Brain microvascular endothelial cell (primary cell): Measurements from ENCODE around the gene TCERG1L.
"Not testable (repeated sequence)": the region's sequence is repeated elsewhere in the genome, so short reads cannot be mapped to it uniquely, and the experiment has no call there.

Source experiments
- DNase-seq: peaks from one replicate; pipeline ENCODE4 v3.0.0-alpha.2; 2020
- H3K27ac ChIP-seq: fragments of 250-450 bp; sonication (Bioruptor Pico); 2 replicates; pipeline ENCODE4 v1.5.1; 2020; ENCODE audit warnings: mild to moderate bottlenecking, moderate library complexity
- H3K27me3 ChIP-seq: fragments of 250-450 bp; sonication (Bioruptor Pico); replicated peaks from 2 replicates; pipeline ENCODE4 v1.5.1; 2020; ENCODE audit warnings: mild to moderate bottlenecking
- H3K36me3 ChIP-seq: fragments of 250-450 bp; sonication (Bioruptor Pico); replicated peaks from 2 replicates; pipeline ENCODE4 v1.5.1; 2020; ENCODE audit warnings: mild to moderate bottlenecking
- H3K4me3 ChIP-seq: 2 replicates; pipeline ENCODE4 v1.5.1; 2011; ENCODE audit warnings: low read depth, mild to moderate bottlenecking, control low read depth, low read length, moderate library complexity
- CTCF ChIP-seq: IDR thresholded peaks from 2 replicates; pipeline ENCODE4 v1.5.1; 2011; ENCODE audit warnings: low read depth, mild to moderate bottlenecking, moderate library complexity, low read length, control low read depth, inconsistent platforms; ENCODE audit errors: missing control alignments
- in situ Hi-C: cut with HindIII; loops from 2 replicates; pipeline ENCODE4 v1.10.0; 2017; ENCODE audit warnings: low sequenced_read_pairs, low pct_ligation_motif_present

The TCERG1L gene

GRCh38 chr10:131158695-131159094, 152.8 kb downstream of the TCERG1L start:
- H3K27me3 ChIP-seq: no peaks in the 10 kb centered on the region
- H3K4me3 ChIP-seq: no peak overlapping the region
- no peak for DNase-seq
- no peaks in the 10 kb centered on the region for H3K36me3 ChIP-seq
- TF ChIP-seq CTCF: no peak
- H3K27ac ChIP-seq: no peak overlapping the region
- in situ Hi-C loops: no loop called here

GRCh38 chr10:131157899-131158298, 153.6 kb downstream of the TCERG1L start:
- Histone ChIP-seq H3K27ac (no peak overlapping the region), H3K36me3 (no peaks in the 10 kb centered on the region), H3K4me3 (no peak overlapping the region), H3K27me3 (no peaks in the 10 kb centered on the region)
- DNase-seq: no peak
- no peak for TF ChIP-seq CTCF
- in situ Hi-C loops: no loop called here

- TF ChIP-seq CTCF: no peak
- in situ Hi-C loops: no loop called here
- no peaks in the 10 kb centered on the region for H3K36me3 ChIP-seq
- H3K27me3 ChIP-seq: no peaks in the 10 kb centered on the region
- H3K4me3 ChIP-seq: no peak overlapping the region
- no peak for DNase-seq
- H3K27ac ChIP-seq: no peak overlapping the region
These were observed 155.7 kb downstream of the TCERG1L start for GRCh38 chr10:131155876-131156230.

- in situ Hi-C loops: no loop called here
These were observed 156.2 kb downstream of the TCERG1L start for GRCh38 chr10:131155218-131155875.

GRCh38 chr10:131154306-131155025, 157.1 kb downstream of the TCERG1L start:
- in situ Hi-C loops: no loop called here
- H3K4me3 ChIP-seq: no peak overlapping the region
- H3K27ac ChIP-seq: no peak overlapping the region
- TF ChIP-seq CTCF: no peak
- H3K36me3 ChIP-seq: no peaks in the 10 kb centered on the region
- DNase-seq: no peak
- no peaks in the 10 kb centered on the region for H3K27me3 ChIP-seq

More at GRCh38 chr10:131155218-131155875, 156.2 kb downstream of the TCERG1L start:
- no peaks in the 10 kb centered on the region for H3K27me3 ChIP-seq
- no peak overlapping the region for H3K27ac ChIP-seq
- no peaks in the 10 kb centered on the region for H3K36me3 ChIP-seq
- no peak overlapping the region for H3K4me3 ChIP-seq
- no peak for DNase-seq
- no peak for TF ChIP-seq CTCF

- H3K27ac ChIP-seq, DNase-seq, H3K27me3 ChIP-seq, in situ Hi-C loops, H3K4me3 ChIP-seq, H3K36me3 ChIP-seq: not testable (repeated sequence)
These were observed 159.1 kb downstream of the TCERG1L start for GRCh38 chr10:131152456-131152855.
